Measurements from ENCODE around the gene LMOD3.

GRCh38 chr3:69143612-69144011, 21.2 kb upstream of the LMOD3 start:
- no peak for TF ChIP-seq POLR2A (IDR thresholded peaks at IDR 0.05)
- TF ChIP-seq CTCF (IDR thresholded peaks at IDR 0.05): no peak
